ENCODE measurements around the gene MT1HL1. TPM values are rescaled to one million over a fixed set of nuclear protein-coding genes. Genes with fewer than 3 reads are reported as not detected.

The MT1HL1 gene
- total and polyA plus RNA-seq, 7 donors, result not detected

- no peak for DNase-seq
- intact Hi-C loops (cut with DNase I), result no loop called here
- WGBS, 2 donors, result 92 to 97% methylated on average over 1 of the region's 1 CpG
Observed at GRCh38 chr1:236994450-236994849, 9.8 kb downstream of the MT1HL1 start.

DNA sequence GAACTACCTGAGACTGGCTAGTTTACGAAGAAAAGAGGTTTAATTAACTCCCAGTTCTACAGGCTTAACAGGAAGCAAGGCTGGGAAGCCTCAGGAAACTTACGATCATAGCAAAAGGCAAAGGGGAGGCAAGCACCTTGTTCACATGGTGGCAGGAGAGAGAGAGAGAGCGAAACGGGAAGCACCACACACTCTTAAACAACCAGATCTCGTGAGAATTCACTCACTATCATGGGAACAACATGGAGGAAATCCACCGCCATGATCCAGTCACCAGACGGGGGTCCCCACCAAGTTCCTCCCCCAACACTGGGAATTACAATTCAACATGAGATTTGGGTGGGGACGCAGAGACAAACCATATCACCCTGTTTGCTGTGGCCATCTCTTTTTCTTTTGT, 11.8 kb downstream of the MT1HL1 start:
- DNase-seq, result no peak
- Histone ChIP-seq H3K36me3 (no peaks in the 10 kb centered on the region), H3K27me3 (no peaks in the 10 kb centered on the region), H3K9me3 (peaks cover 0 to 7% (median 4%) of the 10 kb centered on the region in 4 donors), H3K4me1 (peaks cover 0 to 3% (median under 1%) of the 10 kb centered on the region in 4 donors), H3K27ac (no peak overlapping the region), H3K4me3 (no peak overlapping the region)
- TF ChIP-seq POLR2AphosphoS5 (IDR thresholded peaks at IDR 0.05) (no peak), EP300 (IDR thresholded peaks at IDR 0.05) (no peak), POLR2A (IDR thresholded peaks at IDR 0.05) (no peak)
- TF ChIP-seq, protein P1, sequence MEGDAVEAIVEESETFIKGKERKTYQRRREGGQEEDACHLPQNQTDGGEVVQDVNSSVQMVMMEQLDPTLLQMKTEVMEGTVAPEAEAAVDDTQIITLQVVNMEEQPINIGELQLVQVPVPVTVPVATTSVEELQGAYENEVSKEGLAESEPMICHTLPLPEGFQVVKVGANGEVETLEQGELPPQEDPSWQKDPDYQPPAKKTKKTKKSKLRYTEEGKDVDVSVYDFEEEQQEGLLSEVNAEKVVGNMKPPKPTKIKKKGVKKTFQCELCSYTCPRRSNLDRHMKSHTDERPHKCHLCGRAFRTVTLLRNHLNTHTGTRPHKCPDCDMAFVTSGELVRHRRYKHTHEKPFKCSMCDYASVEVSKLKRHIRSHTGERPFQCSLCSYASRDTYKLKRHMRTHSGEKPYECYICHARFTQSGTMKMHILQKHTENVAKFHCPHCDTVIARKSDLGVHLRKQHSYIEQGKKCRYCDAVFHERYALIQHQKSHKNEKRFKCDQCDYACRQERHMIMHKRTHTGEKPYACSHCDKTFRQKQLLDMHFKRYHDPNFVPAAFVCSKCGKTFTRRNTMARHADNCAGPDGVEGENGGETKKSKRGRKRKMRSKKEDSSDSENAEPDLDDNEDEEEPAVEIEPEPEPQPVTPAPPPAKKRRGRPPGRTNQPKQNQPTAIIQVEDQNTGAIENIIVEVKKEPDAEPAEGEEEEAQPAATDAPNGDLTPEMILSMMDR (IDR thresholded peaks at IDR 0.05), result no peak
- intact Hi-C loops (cut with DNase I), result no loop called here
- WGBS, 2 donors, result 79 to 82% methylated on average over 8 of the region's 8 CpGs

More at GRCh38 chr1:236994450-236994849, 9.8 kb downstream of the MT1HL1 start:
- no peak for TF ChIP-seq EP300 (IDR thresholded peaks at IDR 0.05)
- TF ChIP-seq POLR2A (IDR thresholded peaks at IDR 0.05), result no peak
- TF ChIP-seq POLR2AphosphoS5 (IDR thresholded peaks at IDR 0.05), result no peak
- TF ChIP-seq, protein P1 (IDR thresholded peaks at IDR 0.05), result no peak
- Histone ChIP-seq H3K4me1 (peaks cover 0 to 14% (median 7%) of the 10 kb centered on the region in 4 donors), H3K4me3 (no peak overlapping the region), H3K27me3 (no peaks in the 10 kb centered on the region), H3K9me3 (peaks cover 0 to 7% (median 4%) of the 10 kb centered on the region in 4 donors), H3K27ac (no peak overlapping the region), H3K36me3 (no peaks in the 10 kb centered on the region)

GRCh38 chr1:236990052-236990445, 14.2 kb downstream of the MT1HL1 start:
- no peaks in the 10 kb centered on the region for H3K36me3 ChIP-seq
- no peaks in the 10 kb centered on the region for H3K27me3 ChIP-seq
- H3K4me1 ChIP-seq, result no peaks in the 10 kb centered on the region
- no peak overlapping the region for H3K4me3 ChIP-seq
- 46 to 89% methylated on average over 1 of the region's 1 CpG for WGBS, 2 donors
- TF ChIP-seq EP300 (IDR thresholded peaks at IDR 0.05) (no peak), POLR2AphosphoS5 (IDR thresholded peaks at IDR 0.05) (no peak), POLR2A (IDR thresholded peaks at IDR 0.05) (no peak)
- TF ChIP-seq, protein P1 (IDR thresholded peaks at IDR 0.05), result no peak
- H3K9me3 ChIP-seq, result peaks cover 0 to 7% (median 4%) of the 10 kb centered on the region in 4 donors
- no peak for DNase-seq
- H3K27ac ChIP-seq, result no peak overlapping the region
- intact Hi-C loops (cut with DNase I), result no loop called here

DNA sequence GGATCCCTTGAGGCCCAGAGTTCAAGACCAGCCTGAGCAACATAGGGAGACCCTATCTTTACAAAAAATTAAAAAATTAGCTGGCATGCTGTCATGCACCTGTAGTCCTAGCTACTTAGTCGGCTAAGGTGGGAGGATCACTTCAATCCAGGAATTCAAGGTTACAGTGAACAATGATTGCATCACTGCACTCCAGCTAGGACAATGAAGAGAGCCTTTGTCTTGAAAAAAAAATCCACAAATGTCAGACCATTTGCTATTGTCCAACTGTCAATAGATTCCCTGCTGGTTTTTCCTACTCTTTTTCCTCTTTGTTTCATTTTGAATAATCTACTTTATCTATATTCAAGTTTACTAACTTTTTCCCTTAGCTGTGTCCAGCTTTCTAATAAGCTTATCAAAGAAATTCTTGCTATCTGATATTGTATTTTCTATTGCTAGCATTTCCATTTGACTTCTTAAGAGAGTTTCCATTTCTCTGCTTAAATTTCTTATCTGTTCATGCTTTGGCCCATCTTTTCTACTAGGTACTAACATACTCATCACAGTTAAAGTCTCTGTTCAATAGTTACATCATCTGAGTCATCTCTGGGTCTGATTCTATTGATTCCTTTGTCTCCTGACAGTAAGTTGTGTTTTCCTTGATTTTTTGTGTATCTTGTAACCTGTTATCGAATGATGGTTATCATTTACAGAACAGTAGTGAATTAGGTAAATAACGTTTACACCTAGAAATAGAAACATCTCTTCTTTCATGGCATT, 14.8 kb downstream of the MT1HL1 start:
- Histone ChIP-seq H3K4me3 (no peak overlapping the region), H3K4me1 (no peaks in the 10 kb centered on the region), H3K36me3 (no peaks in the 10 kb centered on the region), H3K27me3 (no peaks in the 10 kb centered on the region), H3K27ac (no peak overlapping the region), H3K9me3 (peaks cover 0 to 7% (median 4%) of the 10 kb centered on the region in 4 donors)
- no peak for DNase-seq
- intact Hi-C loops (cut with DNase I), result no loop called here
- TF ChIP-seq POLR2AphosphoS5 (IDR thresholded peaks at IDR 0.05), result no peak
- TF ChIP-seq, protein P1 (IDR thresholded peaks at IDR 0.05), result no peak
- TF ChIP-seq EP300 (IDR thresholded peaks at IDR 0.05), result no peak
- no peak for TF ChIP-seq POLR2A (IDR thresholded peaks at IDR 0.05)
- 82 to 89% methylated on average over 3 of the region's 3 CpGs for WGBS, 2 donors

All from sigmoid colon (tissue), 7 donors.